ENCODE measurements around the gene MIA3. TPM values are rescaled to one million over a fixed set of nuclear protein-coding genes. Genes with fewer than 3 reads are reported as not detected.
"Not testable (repeated sequence)": the region's sequence is repeated elsewhere in the genome, so short reads cannot be mapped to it uniquely, and the experiment has no call there.

MIA3 gene
- polyA plus RNA-seq, 1 donor from 2014 or later = 26.9 TPM

DNA sequence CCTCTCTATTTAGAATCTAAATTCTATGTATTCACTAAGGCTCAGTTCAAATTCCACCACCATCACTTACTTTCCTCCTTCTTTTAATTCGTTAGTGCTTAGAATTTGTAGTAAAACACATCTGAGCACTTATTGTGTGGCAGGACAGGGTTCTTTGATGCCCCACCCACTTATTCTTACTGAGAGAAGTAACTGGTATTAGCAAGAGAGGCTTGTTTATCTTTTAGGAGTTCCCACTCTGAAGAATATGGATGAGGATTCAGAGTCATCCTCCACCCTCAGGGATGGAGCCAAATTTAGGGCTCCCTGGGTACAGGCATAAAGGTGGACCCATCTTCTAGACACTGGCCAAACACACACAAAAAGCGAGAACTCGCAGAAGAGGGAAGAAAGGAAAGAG lies 16.6 kb upstream of the MIA3 start:
- Histone ChIP-seq H3K9me3 (ENCODE audit: low read length) (no peaks in the 10 kb centered on the region), H3K36me3 (ENCODE audit: insufficient read depth, low read length) (no peaks in the 10 kb centered on the region), H3K79me2 (replicated peaks; ENCODE audit: insufficient read depth, low read length) (no peaks in the 10 kb centered on the region), H3K4me3 (ENCODE audit: low read length) (no peak overlapping the region), H4K20me1 (ENCODE audit: insufficient read depth) (no peaks in the 10 kb centered on the region), H3K27me3 (ENCODE audit: insufficient read depth, low read depth, low read length) (no peaks in the 10 kb centered on the region), H3K9ac (ENCODE audit: low read length) (no peak overlapping the region), H2AFZ (ENCODE audit: low read depth, low read length) (no peak overlapping the region), H3K9me2 (ENCODE audit: insufficient read depth, low read length) (no peaks in the 10 kb centered on the region), H3F3A (ENCODE audit: insufficient read depth, low read length, poor library complexity, severe bottlenecking) (no peaks in the 10 kb centered on the region), H3K4me2 (ENCODE audit: low read length) (no peak overlapping the region), H3K27ac (ENCODE audit: low read length) (no peak overlapping the region)
- TF ChIP-seq REST (IDR thresholded peaks at IDR 0.05; ENCODE audit: borderline replicate concordance) (no peak), SMC3 (conservative IDR thresholded peaks at IDR 0.05; ENCODE audit: poor library complexity) (no peak), EZH2 (IDR thresholded peaks at IDR 0.05; ENCODE audit: borderline replicate concordance, insufficient read depth, low read length, poor library complexity, severe bottlenecking) (no peak), RAD21 (conservative IDR thresholded peaks at IDR 0.05) (no peak), TAF1 (IDR thresholded peaks at IDR 0.05; ENCODE audit: low read depth) (no peak), EP300 (conservative IDR thresholded peaks at IDR 0.05; ENCODE audit: poor library complexity, severe bottlenecking) (no peak), POLR2AphosphoS5 (IDR thresholded peaks at IDR 0.05) (no peak), MXI1 (conservative IDR thresholded peaks at IDR 0.05; ENCODE audit: poor library complexity, severe bottlenecking) (no peak)
- TF ChIP-seq, protein P1, sequence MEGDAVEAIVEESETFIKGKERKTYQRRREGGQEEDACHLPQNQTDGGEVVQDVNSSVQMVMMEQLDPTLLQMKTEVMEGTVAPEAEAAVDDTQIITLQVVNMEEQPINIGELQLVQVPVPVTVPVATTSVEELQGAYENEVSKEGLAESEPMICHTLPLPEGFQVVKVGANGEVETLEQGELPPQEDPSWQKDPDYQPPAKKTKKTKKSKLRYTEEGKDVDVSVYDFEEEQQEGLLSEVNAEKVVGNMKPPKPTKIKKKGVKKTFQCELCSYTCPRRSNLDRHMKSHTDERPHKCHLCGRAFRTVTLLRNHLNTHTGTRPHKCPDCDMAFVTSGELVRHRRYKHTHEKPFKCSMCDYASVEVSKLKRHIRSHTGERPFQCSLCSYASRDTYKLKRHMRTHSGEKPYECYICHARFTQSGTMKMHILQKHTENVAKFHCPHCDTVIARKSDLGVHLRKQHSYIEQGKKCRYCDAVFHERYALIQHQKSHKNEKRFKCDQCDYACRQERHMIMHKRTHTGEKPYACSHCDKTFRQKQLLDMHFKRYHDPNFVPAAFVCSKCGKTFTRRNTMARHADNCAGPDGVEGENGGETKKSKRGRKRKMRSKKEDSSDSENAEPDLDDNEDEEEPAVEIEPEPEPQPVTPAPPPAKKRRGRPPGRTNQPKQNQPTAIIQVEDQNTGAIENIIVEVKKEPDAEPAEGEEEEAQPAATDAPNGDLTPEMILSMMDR (IDR thresholded peaks at IDR 0.05; ENCODE audit: poor library complexity, severe bottlenecking) = no peak

DNA sequence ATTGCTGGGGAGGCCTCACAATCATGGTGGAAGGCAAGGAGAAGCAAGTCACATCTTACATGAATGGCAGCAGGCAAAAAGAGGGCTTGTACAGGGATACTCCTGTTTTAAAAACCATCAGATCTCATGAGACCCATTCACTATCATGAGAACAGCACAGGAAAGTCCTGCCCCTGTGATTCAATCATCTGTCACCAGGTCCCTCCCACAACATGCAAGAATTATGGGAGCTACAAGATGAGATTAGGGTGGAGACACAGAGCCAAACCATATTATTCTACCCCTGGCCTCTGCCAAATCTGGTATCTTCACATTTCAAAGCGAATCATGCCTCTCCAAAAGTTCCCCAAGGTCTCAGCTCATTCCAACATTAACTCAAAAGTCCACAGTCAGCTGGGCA lies 11.1 kb upstream of the MIA3 start:
- Histone ChIP-seq H2AFZ (ENCODE audit: low read depth, low read length) (no peak overlapping the region), H3K9me3 (ENCODE audit: low read length) (no peaks in the 10 kb centered on the region), H3K27me3 (ENCODE audit: insufficient read depth, low read depth, low read length) (no peaks in the 10 kb centered on the region), H3K9me2 (ENCODE audit: insufficient read depth, low read length) (no peaks in the 10 kb centered on the region), H3K9ac (ENCODE audit: low read length) (no peak overlapping the region), H3K4me3 (ENCODE audit: low read length) (no peak overlapping the region), H3K4me2 (ENCODE audit: low read length) (no peak overlapping the region), H3F3A (ENCODE audit: insufficient read depth, low read length, poor library complexity, severe bottlenecking) (no peaks in the 10 kb centered on the region), H3K36me3 (ENCODE audit: insufficient read depth, low read length) (no peaks in the 10 kb centered on the region), H3K27ac (ENCODE audit: low read length) (no peak overlapping the region), H3K79me2 (replicated peaks; ENCODE audit: insufficient read depth, low read length) (no peaks in the 10 kb centered on the region), H4K20me1 (ENCODE audit: insufficient read depth) (no peaks in the 10 kb centered on the region)
- TF ChIP-seq RAD21 (conservative IDR thresholded peaks at IDR 0.05) (no peak), POLR2AphosphoS5 (IDR thresholded peaks at IDR 0.05) (no peak), TAF1 (IDR thresholded peaks at IDR 0.05; ENCODE audit: low read depth) (no peak), EZH2 (IDR thresholded peaks at IDR 0.05; ENCODE audit: borderline replicate concordance, insufficient read depth, low read length, poor library complexity, severe bottlenecking) (no peak), SMC3 (conservative IDR thresholded peaks at IDR 0.05; ENCODE audit: poor library complexity) (no peak), EP300 (conservative IDR thresholded peaks at IDR 0.05; ENCODE audit: poor library complexity, severe bottlenecking) (no peak), REST (IDR thresholded peaks at IDR 0.05; ENCODE audit: borderline replicate concordance) (no peak), MXI1 (conservative IDR thresholded peaks at IDR 0.05; ENCODE audit: poor library complexity, severe bottlenecking) (no peak)
- TF ChIP-seq, protein P1 (IDR thresholded peaks at IDR 0.05; ENCODE audit: poor library complexity, severe bottlenecking) = no peak

- not testable (repeated sequence) for H3K4me3 ChIP-seq (ENCODE audit: low read length); H3K9ac ChIP-seq (ENCODE audit: low read length); H3K4me2 ChIP-seq (ENCODE audit: low read length); H3K9me2 ChIP-seq (ENCODE audit: insufficient read depth, low read length); H3K9me3 ChIP-seq (ENCODE audit: low read length); H3K36me3 ChIP-seq (ENCODE audit: insufficient read depth, low read length); H3F3A ChIP-seq (ENCODE audit: insufficient read depth, low read length, poor library complexity, severe bottlenecking); H3K27ac ChIP-seq (ENCODE audit: low read length); H3K27me3 ChIP-seq (ENCODE audit: insufficient read depth, low read depth, low read length); H2AFZ ChIP-seq (ENCODE audit: low read depth, low read length); H3K79me2 ChIP-seq (replicated peaks; ENCODE audit: insufficient read depth, low read length); H4K20me1 ChIP-seq (ENCODE audit: insufficient read depth)
Measured at GRCh38 chr1:222609111-222609510, 8.8 kb upstream of the MIA3 start.

All from neural cell (in vitro differentiated cells).